WI38 (cell line): ENCODE data around the gene CERS3.

Source experiments
- H3K4me3 ChIP-seq: 2 replicates; pipeline ENCODE4 v1.5.1; 2011; ENCODE audit warnings: low read depth, mild to moderate bottlenecking, control low read depth, low read length
- TF ChIP-seq, protein P1 (sequence below): IDR thresholded peaks from 2 replicates; pipeline ENCODE4 v1.5.1; 2012; ENCODE audit warnings: low read depth, mild to moderate bottlenecking, control low read depth, low read length

Gene CERS3

DNA sequence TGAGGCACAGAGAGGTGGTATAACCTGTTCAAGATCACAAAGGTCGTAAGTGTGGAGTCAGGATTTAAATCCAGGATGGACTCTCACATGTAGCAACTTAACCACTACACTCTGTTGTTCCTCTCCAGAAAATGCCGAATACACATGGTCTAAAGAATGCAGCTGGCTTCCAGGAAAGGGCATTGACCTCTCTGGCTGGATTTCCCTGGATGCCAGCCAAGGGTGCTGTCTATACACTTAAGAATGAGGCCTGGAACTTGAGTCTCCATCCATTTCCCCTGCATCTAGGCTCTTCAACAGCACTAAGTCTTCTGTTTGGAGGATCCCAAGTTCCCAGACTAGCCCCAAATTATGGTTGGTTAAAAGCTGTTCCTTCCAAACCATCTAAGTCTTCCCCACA, 60.5 kb downstream of the CERS3 start:
- no peak overlapping the region for H3K4me3 ChIP-seq
- TF ChIP-seq, protein P1, sequence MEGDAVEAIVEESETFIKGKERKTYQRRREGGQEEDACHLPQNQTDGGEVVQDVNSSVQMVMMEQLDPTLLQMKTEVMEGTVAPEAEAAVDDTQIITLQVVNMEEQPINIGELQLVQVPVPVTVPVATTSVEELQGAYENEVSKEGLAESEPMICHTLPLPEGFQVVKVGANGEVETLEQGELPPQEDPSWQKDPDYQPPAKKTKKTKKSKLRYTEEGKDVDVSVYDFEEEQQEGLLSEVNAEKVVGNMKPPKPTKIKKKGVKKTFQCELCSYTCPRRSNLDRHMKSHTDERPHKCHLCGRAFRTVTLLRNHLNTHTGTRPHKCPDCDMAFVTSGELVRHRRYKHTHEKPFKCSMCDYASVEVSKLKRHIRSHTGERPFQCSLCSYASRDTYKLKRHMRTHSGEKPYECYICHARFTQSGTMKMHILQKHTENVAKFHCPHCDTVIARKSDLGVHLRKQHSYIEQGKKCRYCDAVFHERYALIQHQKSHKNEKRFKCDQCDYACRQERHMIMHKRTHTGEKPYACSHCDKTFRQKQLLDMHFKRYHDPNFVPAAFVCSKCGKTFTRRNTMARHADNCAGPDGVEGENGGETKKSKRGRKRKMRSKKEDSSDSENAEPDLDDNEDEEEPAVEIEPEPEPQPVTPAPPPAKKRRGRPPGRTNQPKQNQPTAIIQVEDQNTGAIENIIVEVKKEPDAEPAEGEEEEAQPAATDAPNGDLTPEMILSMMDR, result no peak

DNA sequence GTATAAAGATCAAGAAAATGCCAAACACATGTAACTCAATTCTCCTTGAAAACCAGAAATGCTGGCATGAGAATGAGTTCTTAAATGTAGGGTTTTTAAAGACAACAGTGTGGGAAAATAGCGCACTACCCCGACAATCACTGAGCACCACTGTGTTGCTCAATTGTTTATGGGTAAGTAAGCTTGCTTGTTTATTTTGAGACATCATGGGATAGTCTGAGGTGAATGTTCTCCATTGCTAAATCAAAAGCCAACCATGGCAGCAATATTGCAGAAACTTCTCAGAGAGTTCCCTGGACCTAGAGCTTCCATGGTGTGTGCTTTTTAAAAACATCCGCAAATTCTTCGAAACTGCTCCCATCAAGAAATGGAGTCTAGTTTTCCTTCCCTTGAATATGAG, 62.7 kb downstream of the CERS3 start:
- TF ChIP-seq, protein P1, result no peak
- no peak overlapping the region for H3K4me3 ChIP-seq

DNA sequence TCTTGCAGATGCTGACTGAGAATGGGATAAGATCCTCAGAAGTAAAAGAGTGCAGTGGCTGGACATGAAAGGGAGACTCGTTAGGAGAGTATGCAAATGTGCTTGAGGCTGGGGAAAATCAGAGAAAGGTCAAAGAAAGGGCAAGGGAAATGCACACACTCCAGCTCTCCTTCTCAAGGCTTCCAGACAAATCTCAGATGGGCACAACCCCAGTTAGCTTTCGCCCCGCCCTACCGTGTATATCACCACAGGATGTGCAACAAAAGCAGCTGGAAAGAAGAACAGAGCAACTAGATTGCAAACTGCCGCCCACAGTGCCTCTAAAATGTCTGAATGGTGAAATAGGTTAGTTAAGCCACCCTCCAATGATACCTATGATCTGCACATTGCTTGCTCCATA, 63.9 kb downstream of the CERS3 start:
- H3K4me3 ChIP-seq, result no peak overlapping the region
- TF ChIP-seq, protein P1, result no peak

DNA sequence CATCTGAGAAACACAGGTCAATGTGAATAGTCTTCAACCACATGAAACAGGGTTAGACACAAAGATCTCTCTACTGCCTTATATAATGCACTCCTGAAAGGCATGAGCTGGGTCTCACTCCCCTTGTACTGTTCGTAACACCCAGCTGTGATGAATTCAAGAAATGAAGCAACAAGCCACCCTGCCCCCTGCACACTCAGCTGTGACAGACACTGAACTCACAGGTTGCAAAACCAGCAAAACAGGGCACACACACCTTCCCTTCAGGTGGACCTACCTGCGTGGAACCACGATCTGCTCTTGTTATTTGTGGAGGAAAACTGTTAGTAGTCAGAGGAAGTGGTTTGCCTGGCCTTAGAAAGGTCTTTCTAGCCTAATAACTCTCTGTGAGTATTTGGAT, 64.5 kb downstream of the CERS3 start:
- TF ChIP-seq, protein P1, result no peak
- no peak overlapping the region for H3K4me3 ChIP-seq

DNA sequence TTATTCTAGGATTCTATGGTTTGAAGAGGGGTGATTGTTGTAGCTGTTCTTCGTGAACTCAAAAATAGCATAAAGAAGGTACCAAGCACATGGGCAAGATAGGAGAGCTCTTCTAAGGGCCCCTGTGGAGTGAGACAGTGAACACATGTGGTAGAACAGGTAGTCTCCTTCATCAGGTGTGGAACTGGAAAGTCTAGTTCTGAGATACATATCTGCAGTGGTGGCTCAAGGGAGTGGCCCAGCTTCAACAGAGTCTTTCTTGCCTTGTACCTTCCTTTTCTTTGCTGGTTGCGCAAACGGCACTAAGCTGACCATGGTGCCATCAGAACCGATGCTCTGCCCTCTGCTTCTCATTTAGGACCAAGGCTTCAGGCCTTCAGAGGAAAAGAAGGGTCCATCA, 65.2 kb downstream of the CERS3 start:
- TF ChIP-seq, protein P1, result no peak
- no peak overlapping the region for H3K4me3 ChIP-seq

DNA sequence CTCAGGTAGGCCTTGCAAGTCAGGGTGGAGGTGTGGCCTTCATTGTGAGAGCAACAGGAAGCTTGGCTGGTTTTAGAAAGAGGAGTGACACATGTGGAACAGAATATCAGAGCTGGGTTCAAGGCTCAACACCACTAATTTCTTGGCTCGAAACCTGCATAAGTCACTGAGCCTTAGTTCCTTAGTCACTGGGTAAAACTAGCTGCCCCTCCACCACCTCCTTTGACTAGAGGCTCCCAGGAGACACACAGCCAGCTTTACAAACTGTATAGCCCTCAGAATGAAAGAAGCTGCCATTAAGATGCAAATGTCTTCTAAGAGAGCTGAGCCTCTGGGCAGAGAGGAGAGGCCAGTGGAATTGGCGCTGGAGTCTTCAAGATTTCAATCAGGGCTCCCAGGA, 67.7 kb downstream of the CERS3 start:
- no peak overlapping the region for H3K4me3 ChIP-seq
- TF ChIP-seq, protein P1, result no peak

DNA sequence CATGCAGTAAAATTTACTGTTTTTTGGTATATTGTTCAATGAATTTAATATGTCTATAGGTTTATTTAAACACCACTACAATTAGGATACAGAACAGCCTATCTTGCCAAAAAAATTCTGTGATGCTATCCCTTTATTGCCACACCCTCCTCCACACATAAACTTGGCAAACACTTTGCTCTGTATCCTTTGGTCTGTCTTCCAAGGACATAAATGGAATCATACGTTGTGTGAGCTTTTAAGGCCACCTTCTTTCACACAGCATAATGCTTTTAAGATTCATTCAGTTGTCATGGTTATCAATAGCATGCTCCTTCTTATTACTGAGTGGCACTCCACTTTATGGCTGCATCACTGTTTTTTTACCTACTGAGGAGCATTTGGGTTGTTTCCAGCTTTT, 71.5 kb downstream of the CERS3 start:
- TF ChIP-seq, protein P1, result no peak
- no peak overlapping the region for H3K4me3 ChIP-seq
